GM12874 (cell line): ENCODE data around the gene CNNM4.

Experiments
- CTCF ChIP-seq: IDR thresholded peaks from 2 replicates; pipeline ENCODE4 v1.5.1; 2011; ENCODE audit warnings: low read depth, mild to moderate bottlenecking, control low read depth, low read length, moderate library complexity; ENCODE audit not compliant: insufficient read depth

Gene CNNM4

GRCh38 chr2:96826546-96827278 is 66.0 kb downstream of the CNNM4 start:
- no peak for TF ChIP-seq CTCF

GRCh38 chr2:96828436-96828835 is 67.7 kb downstream of the CNNM4 start:
- no peak for TF ChIP-seq CTCF

GRCh38 chr2:96828874-96829273 is 68.2 kb downstream of the CNNM4 start:
- no peak for TF ChIP-seq CTCF

GRCh38 chr2:96830044-96830562 is 69.4 kb downstream of the CNNM4 start:
- no peak for TF ChIP-seq CTCF

- TF ChIP-seq CTCF: no peak
Measured at GRCh38 chr2:96831679-96832078, 71.0 kb downstream of the CNNM4 start.

GRCh38 chr2:96832408-96832753 is 71.7 kb downstream of the CNNM4 start:
- no peak for TF ChIP-seq CTCF

GRCh38 chr2:96832754-96833507 is 72.2 kb downstream of the CNNM4 start:
- no peak for TF ChIP-seq CTCF
